GM20000 (cell line): ENCODE measurements around the gene ZNF100.
"Not testable (repeated sequence)": the region's sequence is repeated elsewhere in the genome, so short reads cannot be mapped to it uniquely, and the experiment has no call there.

Experiments used
- DNase-seq: peaks from one replicate; pipeline ENCODE4 v3.0.0; 2012; ENCODE audit warnings: low spot score
- CTCF ChIP-seq: IDR thresholded peaks from 2 replicates; pipeline ENCODE4 v1.5.1; 2012; ENCODE audit warnings: mild to moderate bottlenecking, control low read depth; ENCODE audit errors: extremely low read depth, missing control alignments

The ZNF100 gene

GRCh38 chr19:21677696-21678418, 89.5 kb downstream of the ZNF100 start:
- DNase-seq = no peak
- no peak for TF ChIP-seq CTCF

- DNase-seq = no peak
- TF ChIP-seq CTCF = no peak
Observed at GRCh38 chr19:21674454-21674853, 92.9 kb downstream of the ZNF100 start.

GRCh38 chr19:21673479-21673878, 93.9 kb downstream of the ZNF100 start:
- DNase-seq = not testable (repeated sequence)
